ENCODE data around the gene CHN2.

Gene CHN2

DNA sequence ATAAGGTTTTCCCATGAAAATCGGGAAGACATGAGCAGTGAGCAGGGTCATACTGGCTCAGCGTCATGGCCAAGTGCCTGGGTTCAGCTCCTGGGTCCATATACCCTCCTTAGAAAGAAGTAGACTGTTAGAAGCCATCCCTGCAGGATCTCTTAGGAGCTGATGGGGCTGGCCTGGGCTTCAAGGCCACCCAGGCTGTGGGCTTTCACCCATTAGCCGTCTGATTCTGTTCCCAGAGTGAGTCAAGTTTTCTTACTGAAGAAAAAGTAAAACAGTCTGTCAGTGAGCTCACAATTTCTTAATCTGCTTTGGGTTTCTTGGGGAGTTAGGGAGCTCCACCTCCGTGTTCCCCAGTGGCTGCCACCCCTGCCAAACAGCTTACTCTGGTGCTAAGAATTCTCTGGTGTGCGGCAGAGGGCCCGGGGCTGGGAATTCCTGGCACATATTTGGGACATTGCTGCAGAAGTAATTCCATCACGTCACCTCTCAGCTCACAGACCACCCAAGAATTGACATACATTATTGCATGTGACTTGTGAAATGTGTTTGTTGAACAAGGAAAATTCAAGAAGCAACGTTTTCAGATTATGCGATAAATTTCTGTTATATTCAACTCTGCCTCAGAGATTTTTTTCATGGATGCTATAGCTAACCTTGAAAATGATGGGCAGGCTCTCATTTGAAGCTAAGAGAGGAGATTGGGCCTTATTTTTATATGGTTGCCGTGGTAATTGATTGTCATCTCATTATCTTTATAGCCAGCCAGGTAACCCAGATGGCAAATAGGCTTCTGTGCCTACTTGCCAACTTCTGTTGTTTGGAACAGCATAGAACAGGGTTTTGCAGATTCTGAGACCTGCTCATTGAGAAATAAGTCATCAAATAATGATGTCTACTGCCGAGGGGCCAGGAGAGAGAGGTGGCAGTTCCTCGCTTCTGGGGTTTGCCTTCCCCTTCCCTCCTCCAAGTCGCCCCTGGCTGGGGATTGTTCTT is 166.4 kb downstream of the CHN2 start:
- DNase-seq (ENCODE audit: low read depth in 2 of 2): no peak

DNA sequence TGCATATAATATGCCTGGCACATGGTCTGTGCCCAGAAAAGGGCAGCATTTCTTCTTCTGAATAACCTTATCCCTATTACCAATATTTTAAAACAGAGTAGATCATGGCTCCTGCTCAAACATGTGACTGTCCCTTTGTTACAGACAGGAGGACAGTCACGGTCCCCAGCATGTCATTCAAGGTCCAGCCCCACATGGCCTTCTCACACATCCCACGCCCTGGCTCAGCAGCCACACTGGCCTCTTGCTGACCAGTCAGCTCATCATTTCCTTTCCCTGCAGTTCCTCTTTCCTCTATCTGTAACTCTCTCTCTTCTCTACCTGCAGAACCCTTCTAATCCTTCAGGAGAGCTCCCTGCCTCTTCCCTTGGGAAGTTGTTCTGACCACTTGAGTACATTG is 167.8 kb downstream of the CHN2 start:
- no peak for DNase-seq (ENCODE audit: low read depth in 2 of 2)

DNA sequence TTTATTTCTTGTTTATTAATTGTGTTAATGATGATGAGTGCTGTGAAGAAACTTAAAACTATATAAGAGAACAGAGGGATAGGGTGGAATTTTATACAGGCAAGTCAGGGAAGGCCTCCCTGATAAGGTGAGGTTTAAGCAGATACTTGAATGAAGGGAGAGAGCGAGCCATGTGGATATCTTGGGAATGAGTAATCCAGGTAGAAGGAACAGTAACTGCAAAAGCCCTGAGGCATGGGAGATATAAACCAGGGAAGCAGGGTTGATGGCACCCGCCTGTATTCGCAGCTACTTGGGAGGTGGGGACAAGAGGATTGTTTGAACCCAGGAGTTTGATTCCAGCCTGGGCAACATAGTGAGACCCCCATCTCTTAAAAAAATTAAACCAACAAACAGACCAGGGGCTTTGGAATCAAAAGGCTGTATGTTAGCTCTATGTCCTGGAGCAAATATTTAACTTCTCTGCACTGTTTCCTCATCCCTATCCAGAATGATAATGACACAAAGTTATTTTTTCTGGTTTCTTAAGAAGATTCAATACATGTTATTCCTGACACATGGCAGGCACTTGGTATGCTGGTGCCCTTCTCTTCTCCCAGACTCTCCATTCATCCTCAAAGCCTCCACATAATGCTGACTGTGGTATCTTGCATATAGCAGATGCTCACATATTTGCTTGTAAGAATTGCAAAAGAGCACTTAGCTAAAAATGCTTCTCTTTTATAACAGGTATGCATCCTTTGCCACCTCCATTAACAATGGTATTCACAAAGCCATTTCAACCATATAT is 169.3 kb downstream of the CHN2 start:
- DNase-seq (ENCODE audit: low read depth in 2 of 2): no peak

DNA sequence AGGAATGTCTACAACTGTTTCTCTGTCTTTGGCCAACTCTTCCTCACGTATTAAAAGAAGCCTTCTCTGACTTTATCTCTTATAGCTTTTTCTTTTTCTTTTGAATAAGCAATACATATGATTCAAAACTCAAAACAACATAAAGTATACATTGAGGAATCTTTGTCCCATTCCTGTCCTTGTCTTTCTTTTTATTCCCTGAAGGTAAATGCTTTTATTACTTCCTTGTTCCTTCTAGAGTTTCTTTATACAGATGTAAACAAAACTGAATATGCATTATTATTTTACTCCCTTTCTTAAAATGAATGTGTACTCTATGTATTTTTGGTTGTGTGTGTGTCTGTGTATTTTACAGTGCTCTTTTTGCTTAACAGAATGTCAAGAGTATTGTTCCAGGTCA is 170.1 kb downstream of the CHN2 start:
- DNase-seq (ENCODE audit: low read depth in 2 of 2): no peak

DNA sequence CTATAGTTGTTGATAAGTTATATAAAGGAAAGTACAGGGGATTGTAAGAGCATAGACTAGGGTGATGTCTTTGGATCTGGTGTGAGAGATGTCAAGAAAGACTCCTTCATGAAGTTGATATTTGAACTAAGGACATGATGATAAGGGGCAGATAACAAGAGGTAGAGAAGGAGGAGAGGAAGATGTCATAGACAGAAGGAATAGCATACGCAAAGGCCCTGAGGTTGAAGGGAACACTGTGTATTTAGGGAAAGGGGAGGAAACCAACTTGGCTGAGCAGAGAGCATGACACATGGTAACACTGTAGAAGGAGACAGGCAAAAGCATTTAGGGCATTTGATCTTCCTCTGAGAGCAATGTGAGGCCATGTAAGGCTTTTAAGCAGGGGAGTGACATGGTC is 170.8 kb downstream of the CHN2 start:
- DNase-seq (ENCODE audit: low read depth in 2 of 2): no peak

DNA sequence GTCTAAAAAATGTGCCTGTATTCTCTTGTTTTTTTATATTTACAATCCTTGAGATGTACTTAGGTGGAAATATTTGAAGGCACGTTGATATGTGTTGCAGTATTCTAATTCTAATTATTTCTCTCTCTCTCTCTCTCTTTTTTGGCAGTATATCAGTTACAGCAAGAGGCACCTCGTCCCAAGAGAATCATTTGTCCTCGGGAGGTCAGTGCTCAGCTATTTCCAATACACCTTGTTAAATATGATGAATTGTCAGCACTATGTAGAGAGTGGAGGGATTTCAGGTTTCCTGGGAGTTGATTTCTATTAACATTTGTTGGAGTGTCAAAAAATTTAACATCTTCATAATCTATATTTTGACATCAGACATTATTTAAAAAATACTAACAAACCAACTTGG is 173.2 kb downstream of the CHN2 start:
- no peak for DNase-seq (ENCODE audit: low read depth in 2 of 2)

DNA sequence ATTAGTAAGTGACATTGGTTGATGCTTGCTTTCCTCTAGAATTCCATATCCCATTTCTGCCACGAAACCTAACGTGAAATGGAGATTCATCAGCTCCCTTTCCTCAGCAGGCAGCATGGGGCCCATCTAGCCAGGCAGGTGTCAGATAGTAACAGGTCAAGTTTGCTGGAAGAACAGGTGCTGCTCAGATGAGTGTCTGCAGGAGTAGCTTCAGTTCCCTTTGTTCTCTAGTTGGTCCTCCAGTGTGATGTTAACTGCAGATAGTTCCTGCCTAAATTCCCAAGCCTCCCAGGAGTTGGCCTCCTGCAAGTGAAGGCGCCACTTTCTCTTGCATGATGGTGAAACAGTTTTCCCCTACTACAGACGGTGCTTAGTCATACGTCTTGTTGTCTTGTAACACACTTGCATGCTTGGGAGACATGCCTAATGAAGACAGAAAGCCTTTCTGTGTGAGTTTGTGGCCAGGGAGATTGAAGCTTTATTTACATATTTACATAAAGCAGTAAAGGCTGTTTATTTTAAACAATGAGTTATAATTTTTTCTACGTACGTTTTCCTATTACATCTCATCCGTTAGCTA is 175.4 kb downstream of the CHN2 start:
- DNase-seq (ENCODE audit: low read depth in 2 of 2): no peak

DNA sequence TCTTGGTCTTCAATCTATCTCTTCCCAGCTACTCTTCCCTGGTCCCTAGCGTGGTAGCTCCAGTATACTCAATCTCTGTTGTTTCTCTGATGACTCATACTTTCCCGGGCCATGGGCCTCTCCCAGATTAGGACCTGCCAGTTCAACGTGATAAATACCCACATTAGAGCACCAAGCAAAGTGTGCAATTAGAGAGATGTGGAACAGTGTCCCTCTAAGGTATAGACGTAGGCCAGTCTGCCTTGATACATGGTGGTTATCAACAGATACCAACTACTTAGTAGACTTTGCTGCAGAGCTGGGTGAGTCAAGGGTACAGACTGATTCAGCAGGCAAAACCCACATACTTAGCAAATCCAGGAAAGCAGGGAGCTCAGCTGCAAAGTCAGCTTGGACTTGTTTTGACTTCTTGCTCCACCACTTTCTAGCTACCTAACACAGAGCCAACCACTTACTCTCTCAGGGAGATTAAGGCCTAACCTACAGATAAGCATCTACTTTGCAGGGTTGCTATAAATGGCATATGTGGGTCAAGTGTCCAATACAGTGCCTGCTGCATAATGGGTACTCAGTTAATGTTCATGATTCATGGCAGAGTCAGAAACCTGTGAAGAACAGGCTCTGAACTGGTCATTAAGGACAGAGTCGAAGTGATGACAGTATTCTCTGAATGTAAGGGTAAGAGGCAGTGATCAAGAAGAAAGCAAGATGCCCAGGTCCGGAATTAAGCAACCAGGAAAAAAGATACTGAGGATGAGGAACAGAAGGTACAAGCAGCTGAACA is 176.1 kb downstream of the CHN2 start:
- DNase-seq (ENCODE audit: low read depth in 2 of 2): no peak

DNA sequence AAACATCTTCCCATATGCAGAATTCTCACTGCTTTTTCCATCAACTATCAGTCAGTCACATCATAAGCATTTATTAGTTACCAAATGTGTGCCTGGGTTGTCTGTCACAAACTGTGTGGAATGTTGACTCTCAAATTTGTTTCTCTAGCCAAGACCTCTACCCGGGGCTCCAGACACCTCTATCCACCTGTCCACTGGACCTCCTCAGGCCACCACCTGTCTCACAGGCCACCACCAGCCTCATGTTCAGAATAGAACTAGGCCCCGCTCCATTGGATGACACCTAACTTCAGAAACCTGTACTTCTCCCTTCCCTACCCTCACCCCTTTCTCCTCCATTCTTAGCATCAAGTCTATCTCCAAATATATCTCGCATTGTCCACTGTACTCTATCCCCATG is 176.9 kb downstream of the CHN2 start:
- DNase-seq (ENCODE audit: low read depth in 2 of 2): no peak

DNA sequence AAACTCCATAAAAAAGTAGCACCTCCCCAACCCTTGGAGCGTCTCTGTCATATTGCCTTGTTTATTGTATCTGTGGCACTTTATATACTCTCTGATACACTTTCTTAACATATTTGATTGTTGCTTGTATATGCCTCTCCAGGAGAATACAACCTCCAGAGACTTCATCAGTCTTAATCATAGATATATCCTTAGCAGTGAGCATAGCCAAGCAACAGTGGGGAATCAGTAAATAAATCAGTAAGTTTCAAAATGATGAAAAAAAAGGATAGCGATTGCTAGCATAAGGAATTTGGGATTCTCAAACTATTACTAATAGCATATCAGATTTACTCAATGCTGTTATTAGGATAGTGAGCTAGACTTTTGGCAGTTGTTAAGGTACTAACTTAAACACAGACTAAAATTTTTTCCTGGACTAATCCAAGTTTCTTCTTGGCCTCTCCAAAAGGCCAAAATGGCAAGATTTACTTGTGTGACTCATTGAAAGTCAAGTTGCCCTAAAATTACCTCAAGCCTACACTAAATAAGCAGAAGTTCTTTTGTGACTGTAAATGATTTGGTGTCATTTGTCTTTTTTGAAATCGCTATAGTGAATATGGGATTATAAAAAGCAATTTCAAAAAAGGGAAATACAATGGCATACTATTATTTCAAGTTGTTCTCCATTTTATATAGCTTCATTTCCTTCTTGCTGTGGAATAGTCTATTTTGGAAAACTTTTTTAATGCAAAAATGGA is 177.9 kb downstream of the CHN2 start:
- DNase-seq (ENCODE audit: low read depth in 2 of 2): no peak

DNA sequence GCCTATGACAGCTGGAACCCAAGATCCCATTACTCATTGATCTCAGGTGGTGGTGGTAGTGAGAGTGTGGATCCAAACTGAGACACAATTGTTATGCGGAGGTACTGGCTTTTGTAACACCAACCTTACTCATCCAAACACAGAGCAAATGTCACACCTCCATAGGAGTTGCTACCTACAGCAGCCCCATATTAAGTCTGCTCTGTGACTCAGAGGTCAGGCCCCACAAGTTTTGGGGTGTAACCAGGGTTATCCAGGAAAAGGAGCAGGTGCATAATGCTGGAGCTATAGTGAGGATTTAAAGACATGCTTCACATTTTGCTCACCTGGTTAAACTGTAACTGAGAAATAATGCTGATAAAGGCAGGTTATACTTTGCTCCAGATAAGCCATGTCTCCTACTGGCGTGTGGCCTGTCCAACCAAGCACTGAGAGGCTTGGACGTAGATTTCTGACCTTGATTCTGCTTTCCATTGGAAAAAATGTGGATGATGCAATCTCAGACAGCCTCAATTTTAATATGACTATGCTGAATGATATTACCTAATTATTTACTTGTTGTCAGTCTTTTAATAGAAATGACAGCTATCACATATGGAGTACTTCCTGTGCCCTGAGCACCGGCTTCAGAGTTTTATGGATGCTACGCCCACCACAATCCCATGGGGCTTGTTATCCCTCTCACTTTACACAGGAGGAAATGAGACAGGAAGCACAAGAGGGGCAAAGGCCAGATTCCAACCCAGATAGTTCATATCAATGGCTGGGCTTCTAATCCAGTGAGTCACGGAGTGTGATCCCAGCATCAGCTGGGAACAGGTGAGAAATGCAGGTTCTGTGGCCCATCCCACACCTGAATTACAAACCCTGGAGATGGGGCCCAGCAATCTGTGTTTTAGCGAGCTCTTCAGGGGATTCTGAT is 181.3 kb downstream of the CHN2 start:
- DNase-seq (ENCODE audit: low read depth in 2 of 2): no peak

DNA sequence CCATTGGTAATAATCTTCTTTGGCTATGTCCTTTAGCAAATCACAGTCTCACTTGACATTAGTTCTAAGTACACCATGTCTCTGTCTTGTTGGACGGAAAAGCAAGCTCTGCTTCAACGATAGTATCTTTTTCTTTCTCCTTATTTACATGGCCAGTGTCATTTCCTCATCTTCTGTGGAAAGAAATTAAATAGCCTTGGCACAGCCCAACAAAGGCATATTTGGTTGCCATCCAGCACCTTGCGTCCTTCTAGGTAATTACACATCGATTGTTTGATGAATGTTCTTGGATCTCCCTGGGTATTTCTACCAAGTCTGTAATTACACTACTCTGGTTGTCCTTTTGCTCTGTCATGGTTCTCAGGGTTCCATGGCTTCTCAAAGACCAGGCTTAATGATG is 183.1 kb downstream of the CHN2 start:
- no peak for DNase-seq (ENCODE audit: low read depth in 2 of 2)

DNA sequence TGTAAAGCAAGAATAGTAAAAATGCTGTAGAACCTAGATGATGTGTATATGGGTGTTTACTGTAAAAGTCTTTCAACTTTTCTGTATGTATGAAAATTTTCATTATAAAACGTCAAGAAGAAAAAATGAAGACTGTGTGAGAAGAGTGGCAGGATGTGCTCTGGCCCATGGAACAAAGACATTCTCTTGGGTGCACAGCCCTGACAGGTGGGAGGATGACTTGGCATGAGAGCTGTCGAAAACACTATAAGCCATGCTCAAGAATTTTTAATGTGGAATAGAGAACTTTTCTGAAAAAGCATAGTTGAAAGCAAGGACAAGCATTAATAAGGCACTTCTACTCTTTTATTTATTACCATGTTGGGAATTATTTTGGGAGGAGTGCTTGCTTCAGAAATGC is 185.0 kb downstream of the CHN2 start:
- no peak for DNase-seq (ENCODE audit: low read depth in 2 of 2)

DNA sequence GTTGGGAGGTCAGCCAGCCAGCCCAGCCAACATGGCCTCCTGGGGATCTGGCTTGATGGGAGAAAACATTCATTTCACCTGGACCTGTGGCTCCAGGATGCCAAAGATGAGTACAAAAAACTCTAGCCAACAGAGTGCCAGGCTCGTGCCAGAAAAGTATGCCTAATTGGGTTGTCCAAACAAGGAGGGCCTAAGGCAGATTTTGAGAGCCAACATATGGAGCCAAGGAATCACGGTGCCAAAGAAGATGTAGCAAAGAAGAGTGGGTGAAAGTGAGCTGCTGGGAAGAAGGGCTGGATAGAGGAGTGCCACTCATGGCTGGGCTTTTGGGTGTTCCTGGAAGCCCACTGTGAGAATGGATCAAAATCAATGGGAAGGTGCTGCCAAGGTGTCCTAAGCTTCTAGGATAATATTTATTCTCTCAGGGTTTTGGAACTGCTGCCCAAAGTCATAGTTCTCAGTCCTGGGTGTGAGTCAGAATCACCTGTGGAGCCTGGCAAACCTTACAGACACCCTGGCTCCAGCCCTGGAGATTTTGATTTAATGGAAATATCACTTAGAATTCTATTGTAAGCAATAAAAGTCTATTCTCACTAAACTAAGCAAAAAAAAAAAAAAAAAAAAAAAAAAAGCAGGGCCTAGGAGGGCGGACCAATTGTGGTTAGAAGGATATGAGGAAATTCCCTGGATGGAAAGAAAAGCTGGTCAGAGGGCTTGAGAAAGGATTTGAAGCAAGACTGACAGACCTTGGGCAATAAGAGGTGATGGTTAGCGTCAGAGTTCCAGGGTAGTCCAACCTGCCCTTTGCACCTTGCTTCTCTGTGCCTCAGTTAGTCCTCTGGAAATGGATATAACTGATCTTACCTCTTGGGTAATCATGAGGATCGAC is 186.9 kb downstream of the CHN2 start:
- DNase-seq (ENCODE audit: low read depth in 2 of 2): no peak

DNA sequence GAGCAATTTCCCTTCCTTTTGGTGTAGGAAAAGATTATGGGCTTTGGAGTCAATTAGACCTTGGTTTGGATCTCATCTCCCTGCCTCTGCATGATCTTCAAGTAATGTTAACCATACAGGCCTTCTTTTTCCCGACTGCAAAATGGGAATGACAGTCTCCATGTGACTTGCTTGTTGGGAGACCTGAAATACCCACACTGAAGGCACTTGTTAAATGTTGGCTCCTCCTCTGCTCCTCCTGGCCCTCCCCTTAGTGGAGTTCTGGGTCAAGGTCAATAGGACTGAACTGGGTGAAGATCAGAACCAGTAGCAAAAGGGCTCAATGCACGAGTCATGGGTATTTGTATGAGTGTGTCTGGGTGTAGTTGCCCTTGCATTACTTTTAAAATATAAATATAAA is 189.7 kb downstream of the CHN2 start:
- no peak for DNase-seq (ENCODE audit: low read depth in 2 of 2)

DNA sequence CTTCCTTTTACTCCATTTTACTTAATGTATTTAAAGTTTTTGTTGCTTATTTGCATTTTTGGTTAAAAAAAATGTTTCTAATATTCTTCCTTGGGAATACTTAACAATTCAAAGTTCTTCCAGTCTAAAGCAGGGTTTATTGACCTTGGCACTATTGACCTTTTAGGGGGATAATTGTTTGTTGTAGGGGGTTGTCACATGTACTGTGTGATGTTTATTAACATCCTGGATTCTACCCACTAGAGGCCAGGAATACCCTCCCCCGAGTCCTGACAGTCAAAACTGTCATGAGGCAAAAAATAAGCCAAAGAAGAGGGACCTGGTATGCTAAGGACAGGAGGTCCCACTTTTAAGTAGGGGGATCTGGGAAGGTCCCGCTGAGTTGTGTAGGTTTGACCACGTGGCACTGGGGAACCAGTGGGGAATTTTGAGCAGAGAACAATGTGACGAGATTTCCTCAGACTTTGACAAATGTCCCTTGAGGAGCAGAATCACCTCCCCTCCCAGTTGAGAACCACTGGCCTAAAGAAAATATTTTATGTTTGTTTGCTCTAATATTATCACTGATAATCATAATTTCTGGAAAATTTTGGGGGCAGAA is 190.7 kb downstream of the CHN2 start:
- no peak for DNase-seq (ENCODE audit: low read depth in 2 of 2)

DNA sequence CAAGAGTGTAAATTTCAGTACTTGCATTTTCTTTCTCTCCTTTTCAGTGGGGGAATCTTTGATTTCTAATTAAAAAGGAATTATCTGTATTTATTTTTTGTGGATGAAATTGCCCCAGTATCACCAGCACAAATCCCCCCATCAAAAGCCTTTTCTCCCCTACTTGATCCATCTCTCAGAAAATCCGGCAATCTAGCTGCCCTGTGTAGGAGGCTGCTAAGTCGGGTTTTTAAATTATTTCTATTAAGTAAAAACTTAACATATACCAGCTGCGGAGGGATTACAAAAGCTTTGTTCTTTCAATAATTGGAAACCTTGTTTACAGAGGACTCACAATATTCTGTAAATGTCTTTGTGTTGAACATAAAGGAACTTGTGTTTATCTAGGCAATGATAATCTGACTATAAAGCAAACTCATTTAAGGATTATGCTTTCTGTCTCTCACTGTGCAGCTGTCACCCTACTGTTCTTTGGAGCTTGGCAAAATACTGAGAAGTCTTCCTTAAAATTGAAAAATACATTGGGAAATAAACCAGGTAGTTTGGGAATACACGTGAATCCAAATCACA is 191.7 kb downstream of the CHN2 start:
- DNase-seq (ENCODE audit: low read depth in 2 of 2): no peak

DNA sequence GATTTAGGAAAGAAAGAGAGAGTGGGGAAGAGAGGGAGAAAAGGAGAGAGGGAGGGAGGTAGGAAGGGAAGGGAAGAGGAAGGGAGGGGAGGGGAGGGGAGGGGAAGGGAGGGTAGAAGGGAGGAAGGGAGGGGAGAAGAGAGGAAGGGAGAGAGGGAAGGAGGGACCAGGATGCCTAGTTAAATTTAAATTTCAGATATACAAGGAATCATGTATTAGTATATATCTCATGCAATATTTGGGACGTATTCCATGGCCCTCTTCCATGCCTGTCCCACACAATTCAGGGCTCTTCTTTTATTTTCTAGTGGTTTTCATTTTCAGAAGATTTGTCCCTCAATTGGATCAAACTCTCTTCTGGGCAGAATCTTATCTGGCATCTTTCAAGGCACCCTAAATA is 196.7 kb downstream of the CHN2 start:
- DNase-seq (ENCODE audit: low read depth in 2 of 2): no peak
